Measurements from ENCODE around the gene TSPAN9.

GRCh38 chr12:3106579-3106978 is 29.4 kb downstream of the TSPAN9 start:
- no peak for TF ChIP-seq POLR2A (IDR thresholded peaks at IDR 0.05)
- TF ChIP-seq CTCF (IDR thresholded peaks at IDR 0.05) = no peak
- no peak for TF ChIP-seq EP300 (IDR thresholded peaks at IDR 0.05)

Data from tibial nerve (tissue), 4 donors.